ENCODE measurements around the gene STX18. TPM values are rescaled to one million over a fixed set of nuclear protein-coding genes. Genes with fewer than 3 reads are reported as not detected.

STX18 gene
- total and polyA plus RNA-seq, 2 experiments from 2014 or later: 15.9 to 18.1 TPM

DNA sequence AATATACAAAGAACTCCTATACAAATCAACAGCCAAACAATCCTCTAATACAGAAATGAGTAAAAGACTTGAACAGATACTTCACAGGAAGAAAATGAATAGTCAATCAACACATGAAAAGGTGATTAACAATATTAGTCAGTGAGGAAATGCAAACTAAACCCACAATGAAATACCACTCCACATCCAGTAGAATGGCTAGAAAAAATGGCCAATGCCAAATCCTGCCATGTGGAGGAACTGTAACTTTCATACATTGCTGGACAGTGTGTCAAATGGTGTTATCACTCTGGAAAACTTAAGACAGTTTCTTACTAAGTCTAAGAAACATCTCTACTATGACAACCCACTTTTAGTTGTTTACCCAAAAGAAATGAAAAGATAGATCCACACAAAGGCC lies 95.4 kb downstream of the STX18 start:
- no peaks in the 10 kb centered on the region for H4K20me1 ChIP-seq (replicated peaks; ENCODE audit: insufficient read depth)
- no peak for TF ChIP-seq CREB1 (CRISPR knock-in tag; IDR thresholded peaks at IDR 0.05; ENCODE audit: low read depth)
- TF ChIP-seq EZH2 (IDR thresholded peaks at IDR 0.05; ENCODE audit: low read depth, unreplicated experiment): no peak
- TF ChIP-seq NANOG (IDR thresholded peaks at IDR 0.05; ENCODE audit: borderline replicate concordance): no peak
- no peak for TF ChIP-seq ZNF114 (CRISPR knock-in tag; IDR thresholded peaks at IDR 0.05)
- TF ChIP-seq, protein P1, sequence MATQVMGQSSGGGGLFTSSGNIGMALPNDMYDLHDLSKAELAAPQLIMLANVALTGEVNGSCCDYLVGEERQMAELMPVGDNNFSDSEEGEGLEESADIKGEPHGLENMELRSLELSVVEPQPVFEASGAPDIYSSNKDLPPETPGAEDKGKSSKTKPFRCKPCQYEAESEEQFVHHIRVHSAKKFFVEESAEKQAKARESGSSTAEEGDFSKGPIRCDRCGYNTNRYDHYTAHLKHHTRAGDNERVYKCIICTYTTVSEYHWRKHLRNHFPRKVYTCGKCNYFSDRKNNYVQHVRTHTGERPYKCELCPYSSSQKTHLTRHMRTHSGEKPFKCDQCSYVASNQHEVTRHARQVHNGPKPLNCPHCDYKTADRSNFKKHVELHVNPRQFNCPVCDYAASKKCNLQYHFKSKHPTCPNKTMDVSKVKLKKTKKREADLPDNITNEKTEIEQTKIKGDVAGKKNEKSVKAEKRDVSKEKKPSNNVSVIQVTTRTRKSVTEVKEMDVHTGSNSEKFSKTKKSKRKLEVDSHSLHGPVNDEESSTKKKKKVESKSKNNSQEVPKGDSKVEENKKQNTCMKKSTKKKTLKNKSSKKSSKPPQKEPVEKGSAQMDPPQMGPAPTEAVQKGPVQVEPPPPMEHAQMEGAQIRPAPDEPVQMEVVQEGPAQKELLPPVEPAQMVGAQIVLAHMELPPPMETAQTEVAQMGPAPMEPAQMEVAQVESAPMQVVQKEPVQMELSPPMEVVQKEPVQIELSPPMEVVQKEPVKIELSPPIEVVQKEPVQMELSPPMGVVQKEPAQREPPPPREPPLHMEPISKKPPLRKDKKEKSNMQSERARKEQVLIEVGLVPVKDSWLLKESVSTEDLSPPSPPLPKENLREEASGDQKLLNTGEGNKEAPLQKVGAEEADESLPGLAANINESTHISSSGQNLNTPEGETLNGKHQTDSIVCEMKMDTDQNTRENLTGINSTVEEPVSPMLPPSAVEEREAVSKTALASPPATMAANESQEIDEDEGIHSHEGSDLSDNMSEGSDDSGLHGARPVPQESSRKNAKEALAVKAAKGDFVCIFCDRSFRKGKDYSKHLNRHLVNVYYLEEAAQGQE (IDR thresholded peaks at IDR 0.05; ENCODE audit: unreplicated experiment): no peak
- TF ChIP-seq, protein P2, sequence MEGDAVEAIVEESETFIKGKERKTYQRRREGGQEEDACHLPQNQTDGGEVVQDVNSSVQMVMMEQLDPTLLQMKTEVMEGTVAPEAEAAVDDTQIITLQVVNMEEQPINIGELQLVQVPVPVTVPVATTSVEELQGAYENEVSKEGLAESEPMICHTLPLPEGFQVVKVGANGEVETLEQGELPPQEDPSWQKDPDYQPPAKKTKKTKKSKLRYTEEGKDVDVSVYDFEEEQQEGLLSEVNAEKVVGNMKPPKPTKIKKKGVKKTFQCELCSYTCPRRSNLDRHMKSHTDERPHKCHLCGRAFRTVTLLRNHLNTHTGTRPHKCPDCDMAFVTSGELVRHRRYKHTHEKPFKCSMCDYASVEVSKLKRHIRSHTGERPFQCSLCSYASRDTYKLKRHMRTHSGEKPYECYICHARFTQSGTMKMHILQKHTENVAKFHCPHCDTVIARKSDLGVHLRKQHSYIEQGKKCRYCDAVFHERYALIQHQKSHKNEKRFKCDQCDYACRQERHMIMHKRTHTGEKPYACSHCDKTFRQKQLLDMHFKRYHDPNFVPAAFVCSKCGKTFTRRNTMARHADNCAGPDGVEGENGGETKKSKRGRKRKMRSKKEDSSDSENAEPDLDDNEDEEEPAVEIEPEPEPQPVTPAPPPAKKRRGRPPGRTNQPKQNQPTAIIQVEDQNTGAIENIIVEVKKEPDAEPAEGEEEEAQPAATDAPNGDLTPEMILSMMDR (conservative IDR thresholded peaks at IDR 0.05; ENCODE audit: low read depth in 2 of 2): no peak
- no peak for TF ChIP-seq ZNF331 (CRISPR knock-in tag; IDR thresholded peaks at IDR 0.05; ENCODE audit: low read depth)
- TF ChIP-seq EZH2phosphoT487 (IDR thresholded peaks at IDR 0.05; ENCODE audit: unreplicated experiment): no peak
- TF ChIP-seq, protein P3, sequence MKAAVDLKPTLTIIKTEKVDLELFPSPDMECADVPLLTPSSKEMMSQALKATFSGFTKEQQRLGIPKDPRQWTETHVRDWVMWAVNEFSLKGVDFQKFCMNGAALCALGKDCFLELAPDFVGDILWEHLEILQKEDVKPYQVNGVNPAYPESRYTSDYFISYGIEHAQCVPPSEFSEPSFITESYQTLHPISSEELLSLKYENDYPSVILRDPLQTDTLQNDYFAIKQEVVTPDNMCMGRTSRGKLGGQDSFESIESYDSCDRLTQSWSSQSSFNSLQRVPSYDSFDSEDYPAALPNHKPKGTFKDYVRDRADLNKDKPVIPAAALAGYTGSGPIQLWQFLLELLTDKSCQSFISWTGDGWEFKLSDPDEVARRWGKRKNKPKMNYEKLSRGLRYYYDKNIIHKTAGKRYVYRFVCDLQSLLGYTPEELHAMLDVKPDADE (IDR thresholded peaks at IDR 0.05): no peak
- no peak for TF ChIP-seq JUNB (IDR thresholded peaks at IDR 0.05; ENCODE audit: unreplicated experiment)
- TF ChIP-seq POLR2AphosphoS5 (IDR thresholded peaks at IDR 0.05; ENCODE audit: low read depth): no peak
- TF ChIP-seq, protein P4, sequence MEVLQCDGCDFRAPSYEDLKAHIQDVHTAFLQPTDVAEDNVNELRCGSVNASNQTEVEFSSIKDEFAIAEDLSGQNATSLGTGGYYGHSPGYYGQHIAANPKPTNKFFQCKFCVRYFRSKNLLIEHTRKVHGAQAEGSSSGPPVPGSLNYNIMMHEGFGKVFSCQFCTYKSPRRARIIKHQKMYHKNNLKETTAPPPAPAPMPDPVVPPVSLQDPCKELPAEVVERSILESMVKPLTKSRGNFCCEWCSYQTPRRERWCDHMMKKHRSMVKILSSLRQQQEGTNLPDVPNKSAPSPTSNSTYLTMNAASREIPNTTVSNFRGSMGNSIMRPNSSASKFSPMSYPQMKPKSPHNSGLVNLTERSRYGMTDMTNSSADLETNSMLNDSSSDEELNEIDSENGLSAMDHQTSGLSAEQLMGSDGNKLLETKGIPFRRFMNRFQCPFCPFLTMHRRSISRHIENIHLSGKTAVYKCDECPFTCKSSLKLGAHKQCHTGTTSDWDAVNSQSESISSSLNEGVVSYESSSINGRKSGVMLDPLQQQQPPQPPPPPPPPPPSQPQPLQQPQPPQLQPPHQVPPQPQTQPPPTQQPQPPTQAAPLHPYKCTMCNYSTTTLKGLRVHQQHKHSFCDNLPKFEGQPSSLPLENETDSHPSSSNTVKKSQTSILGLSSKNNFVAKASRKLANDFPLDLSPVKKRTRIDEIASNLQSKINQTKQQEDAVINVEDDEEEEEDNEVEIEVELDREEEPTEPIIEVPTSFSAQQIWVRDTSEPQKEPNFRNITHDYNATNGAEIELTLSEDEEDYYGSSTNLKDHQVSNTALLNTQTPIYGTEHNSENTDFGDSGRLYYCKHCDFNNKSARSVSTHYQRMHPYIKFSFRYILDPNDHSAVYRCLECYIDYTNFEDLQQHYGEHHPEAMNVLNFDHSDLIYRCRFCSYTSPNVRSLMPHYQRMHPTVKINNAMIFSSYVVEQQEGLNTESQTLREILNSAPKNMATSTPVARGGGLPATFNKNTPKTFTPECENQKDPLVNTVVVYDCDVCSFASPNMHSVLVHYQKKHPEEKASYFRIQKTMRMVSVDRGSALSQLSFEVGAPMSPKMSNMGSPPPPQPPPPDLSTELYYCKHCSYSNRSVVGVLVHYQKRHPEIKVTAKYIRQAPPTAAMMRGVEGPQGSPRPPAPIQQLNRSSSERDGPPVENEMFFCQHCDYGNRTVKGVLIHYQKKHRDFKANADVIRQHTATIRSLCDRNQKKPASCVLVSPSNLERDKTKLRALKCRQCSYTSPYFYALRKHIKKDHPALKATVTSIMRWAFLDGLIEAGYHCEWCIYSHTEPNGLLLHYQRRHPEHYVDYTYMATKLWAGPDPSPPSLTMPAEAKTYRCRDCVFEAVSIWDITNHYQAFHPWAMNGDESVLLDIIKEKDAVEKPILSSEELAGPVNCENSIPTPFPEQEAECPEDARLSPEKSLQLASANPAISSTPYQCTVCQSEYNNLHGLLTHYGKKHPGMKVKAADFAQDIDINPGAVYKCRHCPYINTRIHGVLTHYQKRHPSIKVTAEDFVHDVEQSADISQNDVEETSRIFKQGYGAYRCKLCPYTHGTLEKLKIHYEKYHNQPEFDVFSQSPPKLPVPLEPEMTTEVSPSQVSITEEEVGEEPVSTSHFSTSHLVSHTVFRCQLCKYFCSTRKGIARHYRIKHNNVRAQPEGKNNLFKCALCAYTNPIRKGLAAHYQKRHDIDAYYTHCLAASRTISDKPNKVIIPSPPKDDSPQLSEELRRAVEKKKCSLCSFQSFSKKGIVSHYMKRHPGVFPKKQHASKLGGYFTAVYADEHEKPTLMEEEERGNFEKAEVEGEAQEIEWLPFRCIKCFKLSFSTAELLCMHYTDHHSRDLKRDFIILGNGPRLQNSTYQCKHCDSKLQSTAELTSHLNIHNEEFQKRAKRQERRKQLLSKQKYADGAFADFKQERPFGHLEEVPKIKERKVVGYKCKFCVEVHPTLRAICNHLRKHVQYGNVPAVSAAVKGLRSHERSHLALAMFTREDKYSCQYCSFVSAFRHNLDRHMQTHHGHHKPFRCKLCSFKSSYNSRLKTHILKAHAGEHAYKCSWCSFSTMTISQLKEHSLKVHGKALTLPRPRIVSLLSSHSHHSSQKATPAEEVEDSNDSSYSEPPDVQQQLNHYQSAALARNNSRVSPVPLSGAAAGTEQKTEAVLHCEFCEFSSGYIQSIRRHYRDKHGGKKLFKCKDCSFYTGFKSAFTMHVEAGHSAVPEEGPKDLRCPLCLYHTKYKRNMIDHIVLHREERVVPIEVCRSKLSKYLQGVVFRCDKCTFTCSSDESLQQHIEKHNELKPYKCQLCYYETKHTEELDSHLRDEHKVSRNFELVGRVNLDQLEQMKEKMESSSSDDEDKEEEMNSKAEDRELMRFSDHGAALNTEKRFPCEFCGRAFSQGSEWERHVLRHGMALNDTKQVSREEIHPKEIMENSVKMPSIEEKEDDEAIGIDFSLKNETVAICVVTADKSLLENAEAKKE (CRISPR knock-in tag; IDR thresholded peaks at IDR 0.05): no peak
- no peak for TF ChIP-seq STAT1 (IDR thresholded peaks at IDR 0.05; ENCODE audit: unreplicated experiment)
- Mint-ChIP-seq H3K4me3 (no peak overlapping the region), H3K4me1 (peaks cover 12% of the 10 kb centered on the region; the same call in 2 of the 3 replicates), H3K27me3 (ENCODE audit: insufficient read depth, low read depth, poor library complexity) (no peaks in the 10 kb centered on the region), H3K9me3 (no peaks in the 10 kb centered on the region), H3K27ac (no peak overlapping the region), H3K36me3 (ENCODE audit: low read depth) (peaks cover 6% of the 10 kb centered on the region; the same call in 2 of the 3 replicates)
- no peak overlapping the region for H2AFZ ChIP-seq
- H3K36me3 ChIP-seq (ENCODE audit: insufficient read depth): no peaks in the 10 kb centered on the region
- ATAC-seq (no peak), DNase-seq (ENCODE audit: low spot score) (no peak)
- H3K4me1 ChIP-seq (ENCODE audit: insufficient read depth): peaks cover 6% of the 10 kb centered on the region; the same call in 1 of the 2 replicates
- no peak overlapping the region for H3K4me2 ChIP-seq
- H3K4me3 ChIP-seq: no peak overlapping the region
- H3K79me2 ChIP-seq (replicated peaks; ENCODE audit: insufficient read depth): no peaks in the 10 kb centered on the region
- H3K27ac ChIP-seq (ENCODE audit: low read depth): no peak overlapping the region
- H3K9me2 ChIP-seq (ENCODE audit: insufficient read depth): no peaks in the 10 kb centered on the region
- H3K27me3 ChIP-seq (ENCODE audit: insufficient read depth): no peaks in the 10 kb centered on the region
- H3F3A ChIP-seq (replicated peaks; ENCODE audit: low read depth): no peaks in the 10 kb centered on the region
